Endothelial cell of umbilical vein (primary cell): ENCODE data around the gene GRK6. TPM values are rescaled to one million over a fixed set of nuclear protein-coding genes. Genes with fewer than 3 reads are reported as not detected.

Experiments used
- BruUV-seq: library from RNA; stranded (reverse); fragments of 400-500 nt; replicated peaks from 2 replicates; lab custom pipeline; 2021; lab: Mats Ljungman, UMichigan
- CTCF ChIA-PET: fragments of 300-600, 350-600 bp; sonication (Branson Sonifier 250); formaldehyde crosslinking; loops from one replicate; lab custom pipeline; 2021; ENCODE audit warnings: antibody characterized with exemption, inconsistent platforms; lab: Charles Lee
- POLR2A ChIA-PET: fragments of 300-600, 350-600 bp; sonication (Branson Sonifier 250); formaldehyde crosslinking; loops from one replicate; lab custom pipeline; 2021; ENCODE audit warnings: antibody characterized with exemption, inconsistent platforms; lab: Charles Lee
- DNase-seq: peaks from one replicate; pipeline ENCODE4 v3.0.0-alpha.2; 2011; ENCODE audit warnings: low read depth, low spot score
- FAIRE-seq: peaks from 2 replicates; lab custom pipeline; 2011; peaks lifted over from hg19 to GRCh38; lab: Jason Lieb, UNC
- H2AFZ ChIP-seq: 2 replicates; pipeline ENCODE4 v1.6.0; 2012; ENCODE audit warnings: low read depth, low read length, control low read depth, inconsistent platforms
- H3K27ac ChIP-seq: 2 replicates; pipeline ENCODE4 v1.5.1; 2011; ENCODE audit warnings: low read depth, mild to moderate bottlenecking, control low read depth, low read length, moderate library complexity; ENCODE audit not compliant: insufficient read depth
- H3K27me3 ChIP-seq, 2 experiments: 2 replicates each; pipeline versions ENCODE4 v1.6.0 to v1.6.1; 2011; ENCODE audit warnings: low read length in 2 of 2, mixed read lengths in 1 of 2; ENCODE audit not compliant: control insufficient read depth in 2 of 2, insufficient read depth in 2 of 2
- H3K36me3 ChIP-seq, 2 experiments: 2 replicates in 1 of 2; 3 replicates in 1 of 2; pipeline ENCODE4 v1.5.1; 2011; ENCODE audit warnings: low read length in 2 of 2, mild to moderate bottlenecking in 1 of 2, moderate library complexity in 1 of 2; ENCODE audit not compliant: control insufficient read depth in 2 of 2, insufficient read depth in 2 of 2; ENCODE audit errors: extremely low read depth in 1 of 2
- H3K4me1 ChIP-seq: 3 replicates; pipeline ENCODE4 v1.5.1; 2011; ENCODE audit warnings: mild to moderate bottlenecking, low read length; ENCODE audit not compliant: control insufficient read depth, insufficient read depth; ENCODE audit errors: extremely low read depth
- H3K4me2 ChIP-seq: 2 replicates; pipeline ENCODE4 v1.6.1; 2011; ENCODE audit warnings: low read length, control low read depth, mixed read lengths; ENCODE audit not compliant: insufficient read depth
- H3K4me3 ChIP-seq, 3 experiments: fragments of 200-600 bp in 1 of 3; sonication (generic), shearing (Covaris generic) in 1 of 3; replicated peaks in 1 of 3; 2 replicates each; pipeline ENCODE4 v1.5.1; 2011 to 2016; ENCODE audit warnings: control low read depth in 3 of 3, low read length in 3 of 3, mild to moderate bottlenecking in 2 of 3, inconsistent platforms in 1 of 3, low read depth in 1 of 3, moderate library complexity in 1 of 3; ENCODE audit not compliant: insufficient read depth in 1 of 3
- H3K79me2 ChIP-seq: 2 replicates; pipeline ENCODE4 v1.6.0; 2012; ENCODE audit warnings: low read length, inconsistent platforms; ENCODE audit not compliant: control insufficient read depth, insufficient read depth
- H3K9ac ChIP-seq: replicated peaks from 2 replicates; pipeline ENCODE3; 2011; ENCODE audit warnings: low read length, control low read depth; ENCODE audit not compliant: insufficient read depth; ENCODE audit errors: extremely low read depth
- H3K9me1 ChIP-seq: replicated peaks from 3 replicates; pipeline ENCODE4 v1.6.0; 2011; ENCODE audit warnings: mild to moderate bottlenecking, low read length; ENCODE audit not compliant: control insufficient read depth, insufficient read depth; ENCODE audit errors: extremely low read depth
- H3K9me3 ChIP-seq: replicated peaks from 2 replicates; pipeline ENCODE4 v1.5.1; 2012; ENCODE audit warnings: low read length, inconsistent platforms; ENCODE audit not compliant: control insufficient read depth, insufficient read depth
- H4K20me1 ChIP-seq: replicated peaks from 2 replicates; pipeline ENCODE3; 2011; ENCODE audit warnings: mild to moderate bottlenecking, low read length; ENCODE audit not compliant: control insufficient read depth, insufficient read depth; ENCODE audit errors: extremely low read depth
- EZH2 ChIP-seq: IDR thresholded peaks from 2 replicates; pipeline ENCODE4 v1.6.1; 2012; ENCODE audit warnings: borderline replicate concordance, low read depth, mild to moderate bottlenecking, moderate library complexity, low read length, inconsistent platforms; ENCODE audit not compliant: severe bottlenecking
- FOS ChIP-seq: IDR thresholded peaks from 2 replicates; pipeline ENCODE4 v1.6.1; 2011; ENCODE audit warnings: mild to moderate bottlenecking, low read length, moderate library complexity, borderline replicate concordance; ENCODE audit not compliant: insufficient read depth
- GATA2 ChIP-seq: IDR thresholded peaks from 2 replicates; pipeline ENCODE4 v1.7.0; 2011; ENCODE audit warnings: low read depth, mild to moderate bottlenecking, moderate library complexity, mixed read lengths, low read length; ENCODE audit not compliant: insufficient read length, insufficient read depth
- JUN ChIP-seq: IDR thresholded peaks from 2 replicates; pipeline ENCODE4 v1.6.1; 2011; ENCODE audit warnings: borderline replicate concordance, low read depth; ENCODE audit not compliant: insufficient read length, insufficient read depth
- MYC ChIP-seq: IDR thresholded peaks from one replicate; pipeline ENCODE4 v1.6.1; 2011; ENCODE audit warnings: mild to moderate bottlenecking, low read depth, low read length
- POLR2A ChIP-seq: IDR thresholded peaks from 2 replicates; pipeline ENCODE4 v1.6.1; 2012; ENCODE audit warnings: low read depth, mild to moderate bottlenecking, control low read depth, low read length
- POLR2AphosphoS5 ChIP-seq: IDR thresholded peaks from 2 replicates; pipeline ENCODE4 v1.6.1; 2012; ENCODE audit warnings: low read depth, mild to moderate bottlenecking, control low read depth, low read length, moderate library complexity; ENCODE audit not compliant: insufficient read depth
- dilution Hi-C: fragments of 300-500 bp; cut with MboI; formaldehyde crosslinking; loops from one replicate; pipeline ENCODE4 v1.15.0; 2019; ENCODE audit warnings: low sequenced_read_pairs; ENCODE audit not compliant: extremely low pct_ligation_motif_present
- intact Hi-C: fragments of 100-400 bp; cut with micrococcal nuclease; formaldehyde crosslinking; loops from one replicate; pipeline ENCODE4 v1.10.0; 2022
- polyA plus RNA-seq, 4 experiments: library from polyadenylated mRNA; depleted of rRNA in 3 of 4; stranded (reverse) in 3 of 4; unstranded in 1 of 4; fragments of >200 nt; gene quantifications; 2 replicates each; pipeline versions ENCODE4 v1.2.1 to v1.2.3, GENCODE V29; 2011 to 2012; ENCODE audit warnings: missing spikeins in 1 of 4
- total RNA-seq: library from RNA; stranded (reverse); gene quantifications from 2 replicates; pipeline ENCODE4 v1.2.3, GENCODE V29; 2021
- TF ChIP-seq, protein P1 (sequence below), 2 donors: IDR thresholded peaks; 1 replicate in 1 of 2; 2 replicates in 1 of 2; pipeline ENCODE4 v1.5.1; 2011; ENCODE audit warnings: low read length in 2 of 2, mild to moderate bottlenecking in 2 of 2, moderate library complexity in 2 of 2, control low read depth in 1 of 2, inconsistent platforms in 1 of 2, low read depth in 1 of 2; ENCODE audit not compliant: insufficient read depth in 1 of 2; ENCODE audit errors: extremely low read depth in 1 of 2
- TF ChIP-seq, protein P2 (sequence below): IDR thresholded peaks from 2 replicates; pipeline ENCODE4 v1.6.1; 2011; ENCODE audit not compliant: insufficient read depth, insufficient read length

Gene GRK6
- total and polyA plus RNA-seq, 2 donors (not counting 3 experiments of a cell fraction or from before 2014, with no cell fraction given) = 28.9 to 36.4 TPM

DNA sequence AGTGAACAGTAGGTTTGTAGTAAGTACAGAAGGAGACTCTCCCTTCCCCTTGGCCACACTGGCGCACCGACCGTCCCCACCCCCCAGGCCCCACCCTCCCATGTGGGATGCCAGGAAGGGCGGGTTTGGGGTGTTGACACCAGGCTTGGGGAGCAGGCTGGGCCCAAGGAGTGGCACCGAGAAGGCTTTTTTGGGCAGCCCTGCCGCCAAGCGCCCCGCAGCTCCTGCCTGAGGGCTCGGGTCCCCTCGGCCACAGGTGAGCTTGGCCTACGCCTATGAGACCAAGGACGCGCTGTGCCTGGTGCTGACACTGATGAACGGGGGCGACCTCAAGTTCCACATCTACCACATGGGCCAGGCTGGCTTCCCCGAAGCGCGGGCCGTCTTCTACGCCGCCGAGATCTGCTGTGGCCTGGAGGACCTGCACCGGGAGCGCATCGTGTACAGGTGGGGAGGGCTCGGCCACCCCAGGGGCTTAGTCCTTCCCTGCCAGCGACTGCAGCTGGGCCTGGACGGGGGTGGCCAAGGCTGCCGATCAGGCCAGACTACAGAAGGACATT is 7.3 kb downstream of the GRK6 start:
- H3K9ac ChIP-seq = no peak overlapping the region

DNA sequence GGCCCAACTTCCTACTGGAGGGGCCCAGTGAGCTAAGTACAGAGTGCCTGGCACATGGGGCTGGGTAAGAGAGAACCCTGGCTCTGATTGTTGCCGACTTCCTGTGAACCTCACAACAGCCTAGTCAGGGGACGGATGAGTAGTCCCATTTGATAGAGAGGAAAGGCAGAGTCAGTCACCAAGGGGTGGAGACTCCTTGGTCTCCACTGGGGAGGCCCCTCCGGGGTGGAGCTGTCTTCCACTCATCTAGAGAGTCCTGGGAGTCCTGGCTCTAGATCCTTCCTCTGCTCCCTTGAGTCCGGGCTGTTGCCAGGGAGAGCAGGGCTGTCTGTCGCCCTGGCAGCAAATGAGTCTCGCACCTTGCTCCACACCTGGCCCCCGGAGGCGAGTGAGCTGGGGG is 8.0 kb downstream of the GRK6 start:
- FAIRE-seq (no peak), DNase-seq (no peak)
- dilution Hi-C loops (no loop called here), intact Hi-C loops (no loop called here)
- Histone ChIP-seq H3K9me1 (no peaks in the 10 kb centered on the region), H2AFZ (no peak overlapping the region), H3K4me2 (no peak overlapping the region), H4K20me1 (no peaks in the 10 kb centered on the region), H3K27me3 (no peaks in the 10 kb centered on the region), H3K4me3 (no peak overlapping the region), H3K27ac (no peak overlapping the region), H3K9ac (no peak overlapping the region), H3K4me1 (no peaks in the 10 kb centered on the region), H3K79me2 (peaks cover 3% of the 10 kb centered on the region), H3K36me3 (peaks cover 11 to 31% of the 10 kb centered on the region in 2 experiments), H3K9me3 (no peaks in the 10 kb centered on the region)
- ChIA-PET POLR2A (interaction anchor here (0.6 kb wide), 1 partner anchor 8 kb away, joined by 3 read pairs; the partner anchor contains the start of gene GRK6), CTCF (interaction anchor here (1.0 to 2.0 kb wide), 3 partner anchors 21 to 44 kb away, joined by 4 to 5 read pairs (median 5); no protein-coding TSS in a partner anchor)
- BruUV-seq = no TSS peak
- TF ChIP-seq POLR2A (no peak), GATA2 (no peak), JUN (no peak), EZH2 (no peak), POLR2AphosphoS5 (no peak), FOS (no peak), MYC (no peak)
- TF ChIP-seq, protein P1, sequence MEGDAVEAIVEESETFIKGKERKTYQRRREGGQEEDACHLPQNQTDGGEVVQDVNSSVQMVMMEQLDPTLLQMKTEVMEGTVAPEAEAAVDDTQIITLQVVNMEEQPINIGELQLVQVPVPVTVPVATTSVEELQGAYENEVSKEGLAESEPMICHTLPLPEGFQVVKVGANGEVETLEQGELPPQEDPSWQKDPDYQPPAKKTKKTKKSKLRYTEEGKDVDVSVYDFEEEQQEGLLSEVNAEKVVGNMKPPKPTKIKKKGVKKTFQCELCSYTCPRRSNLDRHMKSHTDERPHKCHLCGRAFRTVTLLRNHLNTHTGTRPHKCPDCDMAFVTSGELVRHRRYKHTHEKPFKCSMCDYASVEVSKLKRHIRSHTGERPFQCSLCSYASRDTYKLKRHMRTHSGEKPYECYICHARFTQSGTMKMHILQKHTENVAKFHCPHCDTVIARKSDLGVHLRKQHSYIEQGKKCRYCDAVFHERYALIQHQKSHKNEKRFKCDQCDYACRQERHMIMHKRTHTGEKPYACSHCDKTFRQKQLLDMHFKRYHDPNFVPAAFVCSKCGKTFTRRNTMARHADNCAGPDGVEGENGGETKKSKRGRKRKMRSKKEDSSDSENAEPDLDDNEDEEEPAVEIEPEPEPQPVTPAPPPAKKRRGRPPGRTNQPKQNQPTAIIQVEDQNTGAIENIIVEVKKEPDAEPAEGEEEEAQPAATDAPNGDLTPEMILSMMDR (IDR thresholded peaks at IDR 0.05; ENCODE audit: extremely low read depth in 1 of 2, insufficient read depth in 1 of 2, low read depth in 1 of 2, low read length in 2 of 2) = no peak
- TF ChIP-seq, protein P2, sequence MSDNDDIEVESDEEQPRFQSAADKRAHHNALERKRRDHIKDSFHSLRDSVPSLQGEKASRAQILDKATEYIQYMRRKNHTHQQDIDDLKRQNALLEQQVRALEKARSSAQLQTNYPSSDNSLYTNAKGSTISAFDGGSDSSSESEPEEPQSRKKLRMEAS = no peak

More for the DNA sequence above, 7.3 kb downstream of the GRK6 start:
- Histone ChIP-seq H3K9me3 (no peaks in the 10 kb centered on the region), H3K79me2 (peaks cover 9% of the 10 kb centered on the region), H2AFZ (no peak overlapping the region), H4K20me1 (no peaks in the 10 kb centered on the region), H3K4me2 (no peak overlapping the region), H3K9me1 (no peaks in the 10 kb centered on the region), H3K4me1 (no peaks in the 10 kb centered on the region), H3K36me3 (peaks cover 11 to 31% of the 10 kb centered on the region in 2 experiments), H3K4me3 (no peak overlapping the region), H3K27ac (no peak overlapping the region), H3K27me3 (no peaks in the 10 kb centered on the region)
- BruUV-seq = no TSS peak
- dilution Hi-C loops (no loop called here), intact Hi-C loops (no loop called here)
- FAIRE-seq (no peak), DNase-seq (no peak)
- ChIA-PET POLR2A (interaction anchor here (0.6 kb wide), 1 partner anchor 7 kb away, joined by 3 read pairs; the partner anchor contains the start of gene GRK6), CTCF (interaction anchor here (1.0 to 2.0 kb wide), 4 partner anchors 22 to 43 kb away, joined by 4 to 5 read pairs (median 5); no protein-coding TSS in a partner anchor)
- TF ChIP-seq POLR2A (no peak), FOS (no peak)
- TF ChIP-seq, protein P1 (IDR thresholded peaks at IDR 0.05; ENCODE audit: extremely low read depth in 1 of 2, insufficient read depth in 1 of 2, low read depth in 1 of 2, low read length in 2 of 2) = no peak
